H1 (cell line): ENCODE data around the gene SMIM35. TPM values are rescaled to one million over a fixed set of nuclear protein-coding genes. Genes with fewer than 3 reads are reported as not detected.

Experiments
- CTCF ChIA-PET: fragments of 300-600 bp; sonication (Branson Sonifier 250); formaldehyde crosslinking; loops from one replicate; lab custom pipeline; 2021; ENCODE audit not compliant: partially characterized antibody; lab: Charles Lee
- POLR2A ChIA-PET: fragments of 300-600 bp; sonication (Branson Sonifier 250); formaldehyde crosslinking; loops from one replicate; lab custom pipeline; 2021; ENCODE audit warnings: inconsistent platforms; ENCODE audit not compliant: partially characterized antibody; lab: Charles Lee
- DNase-seq, 2 experiments: peaks; one replicate each; pipeline versions ENCODE4 v3.0.0 to v3.0.0-alpha.2; 2010 to 2022; ENCODE audit warnings: low spot score in 2 of 2, low read depth in 1 of 2, mixed read lengths in 1 of 2
- FAIRE-seq: peaks from 2 replicates; lab custom pipeline; 2011; peaks lifted over from hg19 to GRCh38; lab: Jason Lieb, UNC
- H2AFZ ChIP-seq: 2 replicates; pipeline ENCODE4 v1.8.1; 2012; ENCODE audit warnings: low read length, inconsistent platforms
- H2AK5ac ChIP-seq: 2 replicates; pipeline ENCODE4 v1.6.1; 2013; ENCODE audit warnings: low read depth, low read length
- H2BK120ac ChIP-seq: replicated peaks from 2 replicates; pipeline ENCODE3; 2013; ENCODE audit warnings: low read depth, low read length, inconsistent platforms
- H2BK12ac ChIP-seq: 2 replicates; pipeline ENCODE4 v1.6.1; 2013; ENCODE audit warnings: low read depth, low read length
- H2BK15ac ChIP-seq: 2 replicates; pipeline ENCODE4 v1.6.1; 2013; ENCODE audit warnings: low read length
- H2BK20ac ChIP-seq: 2 replicates; pipeline ENCODE4 v1.6.1; 2013; ENCODE audit warnings: low read length
- H2BK5ac ChIP-seq: 2 replicates; pipeline ENCODE4 v1.6.1; 2013; ENCODE audit warnings: low read depth, low read length
- H3K14ac ChIP-seq: 2 replicates; pipeline ENCODE4 v1.6.1; 2013; ENCODE audit warnings: inconsistent platforms; ENCODE audit not compliant: insufficient read length
- H3K18ac ChIP-seq: 2 replicates; pipeline ENCODE4 v1.6.1; 2013; ENCODE audit warnings: low read length; ENCODE audit errors: extremely low read depth
- H3K23ac ChIP-seq: 2 replicates; pipeline ENCODE4 v1.6.1; 2013; ENCODE audit warnings: inconsistent platforms; ENCODE audit not compliant: insufficient read length
- H3K23me2 ChIP-seq: 2 replicates; pipeline ENCODE4 v1.6.1; 2013; ENCODE audit warnings: low read depth, low read length
- H3K27ac ChIP-seq: 2 replicates; pipeline ENCODE4 v1.6.1; 2011; ENCODE audit warnings: low read depth, low read length, inconsistent platforms
- H3K27me3 ChIP-seq, 4 experiments: replicated peaks in 1 of 4; 1 replicate in 1 of 4; 2 replicates in 3 of 4; pipeline versions ENCODE4 v1.6.1 to v1.8.1; 2011 to 2013; ENCODE audit warnings: low read length in 3 of 4, mild to moderate bottlenecking in 3 of 4, inconsistent platforms in 2 of 4, mixed read lengths in 2 of 4, moderate library complexity in 1 of 4; ENCODE audit not compliant: control insufficient read depth in 3 of 4, insufficient read depth in 3 of 4; ENCODE audit errors: extremely low read depth in 1 of 4
- H3K36me3 ChIP-seq, 4 experiments: 2 replicates each; pipeline versions ENCODE4 v1.6.1 to v1.8.1; 2011 to 2013; ENCODE audit warnings: mild to moderate bottlenecking in 4 of 4, low read length in 3 of 4, moderate library complexity in 2 of 4, control low read depth in 1 of 4, inconsistent platforms in 1 of 4; ENCODE audit not compliant: insufficient read depth in 4 of 4, control insufficient read depth in 2 of 4
- H3K4ac ChIP-seq: replicated peaks from 2 replicates; pipeline ENCODE3; 2013; ENCODE audit warnings: low read length, low read depth, mixed read lengths, inconsistent platforms; ENCODE audit not compliant: insufficient read length
- H3K4me1 ChIP-seq, 4 experiments: replicated peaks in 1 of 4; 1 replicate in 1 of 4; 2 replicates in 3 of 4; pipeline versions ENCODE4 v1.6.1 to v1.8.1; 2011 to 2013; ENCODE audit warnings: low read length in 3 of 4, inconsistent platforms in 2 of 4, mixed read lengths in 1 of 4; ENCODE audit not compliant: insufficient read depth in 4 of 4, control insufficient read depth in 3 of 4
- H3K4me2 ChIP-seq, 2 experiments: 2 replicates each; pipeline versions ENCODE4 v1.6.1 to v1.8.1; 2011 to 2013; ENCODE audit warnings: low read depth in 2 of 2, low read length in 2 of 2, control low read depth in 1 of 2, inconsistent platforms in 1 of 2, mild to moderate bottlenecking in 1 of 2; ENCODE audit not compliant: insufficient read depth in 1 of 2
- H3K4me3 ChIP-seq, 4 experiments: fragments of 200-600, 300-600 bp in 1 of 4; sonication (generic), shearing (Covaris generic), sonication (Bioruptor Twin) in 1 of 4; 2 replicates each; pipeline versions ENCODE4 v1.5.1 to v1.8.1; 2011 to 2016; ENCODE audit warnings: low read length in 4 of 4, low read depth in 3 of 4, control low read depth in 2 of 4, inconsistent platforms in 2 of 4, mild to moderate bottlenecking in 2 of 4, mixed read lengths in 1 of 4, moderate library complexity in 1 of 4; ENCODE audit not compliant: insufficient read depth in 2 of 4; ENCODE audit errors: extremely low read depth in 1 of 4
- H3K56ac ChIP-seq: replicated peaks from 2 replicates; pipeline ENCODE3; 2013; ENCODE audit warnings: low read depth, mild to moderate bottlenecking, mixed read lengths, low read length, inconsistent platforms; ENCODE audit not compliant: insufficient read length
- H3K79me1 ChIP-seq: 2 replicates; pipeline ENCODE4 v1.6.1; 2013; ENCODE audit warnings: low read depth, low read length, control low read depth
- H3K79me2 ChIP-seq, 2 experiments: 2 replicates each; pipeline versions ENCODE4 v1.6.1 to v1.8.1; 2012 to 2013; ENCODE audit warnings: low read length in 2 of 2, mild to moderate bottlenecking in 2 of 2, inconsistent platforms in 1 of 2; ENCODE audit not compliant: insufficient read depth in 2 of 2, control insufficient read depth in 1 of 2
- H3K9ac ChIP-seq, 4 experiments: replicated peaks in 1 of 4; 1 replicate in 1 of 4; 2 replicates in 3 of 4; pipeline versions ENCODE4 v1.6.1 to v1.8.1; 2011 to 2013; ENCODE audit warnings: low read depth in 3 of 4, low read length in 3 of 4, control low read depth in 2 of 4, mild to moderate bottlenecking in 2 of 4, moderate library complexity in 2 of 4, inconsistent platforms in 1 of 4; ENCODE audit errors: extremely low read depth in 1 of 4
- H3K9me3 ChIP-seq, 2 experiments: 2 replicates each; pipeline versions ENCODE4 v1.6.1 to v1.8.1; 2012 to 2013; ENCODE audit warnings: mild to moderate bottlenecking in 2 of 2, moderate library complexity in 2 of 2, control low read depth in 1 of 2, inconsistent platforms in 1 of 2, low read depth in 1 of 2, low read length in 1 of 2, mixed read lengths in 1 of 2; ENCODE audit not compliant: insufficient read depth in 2 of 2
- H4K20me1 ChIP-seq, 2 experiments: replicated peaks in 1 of 2; 2 replicates each; pipeline versions ENCODE3 to v1.8.1; 2011 to 2013; ENCODE audit warnings: inconsistent platforms in 2 of 2, low read length in 2 of 2, mild to moderate bottlenecking in 1 of 2; ENCODE audit not compliant: insufficient read depth in 2 of 2, control insufficient read depth in 1 of 2
- H4K5ac ChIP-seq: 2 replicates; pipeline ENCODE4 v1.6.1; 2013; ENCODE audit warnings: low read length, low read depth, mixed read lengths, inconsistent platforms; ENCODE audit not compliant: insufficient read length
- H4K8ac ChIP-seq: 2 replicates; pipeline ENCODE4 v1.8.0; 2013; ENCODE audit warnings: mild to moderate bottlenecking, moderate library complexity, low read length, inconsistent platforms; ENCODE audit not compliant: insufficient read depth; ENCODE audit errors: extremely low read depth
- H4K91ac ChIP-seq: replicated peaks from 2 replicates; pipeline ENCODE3; 2013; ENCODE audit warnings: low read length, mixed read lengths, inconsistent platforms; ENCODE audit not compliant: insufficient read length
- CBX8 ChIP-seq: fragments of 300-800, 300-1000 bp; sonication (generic); IDR thresholded peaks from 2 replicates; pipeline ENCODE4 v1.7.1; 2016; ENCODE audit warnings: low read depth, low read length, borderline replicate concordance
- CEBPB ChIP-seq: IDR thresholded peaks from 2 replicates; pipeline ENCODE4 v1.6.1; 2012; ENCODE audit warnings: low read depth, low read length
- CHD1 ChIP-seq: IDR thresholded peaks from 2 replicates; pipeline ENCODE4 v1.6.1; 2012; ENCODE audit warnings: low read depth, low read length, improper control_type of control experiment
- E2F6 ChIP-seq: IDR thresholded peaks from 2 replicates; pipeline ENCODE4 v1.6.1; 2012; ENCODE audit warnings: inconsistent platforms
- EP300 ChIP-seq, 2 experiments: IDR thresholded peaks; 1 replicate in 1 of 2; 2 replicates in 1 of 2; pipeline ENCODE4 v1.6.1; 2011 to 2012; ENCODE audit warnings: low read depth in 2 of 2, low read length in 2 of 2, mild to moderate bottlenecking in 2 of 2, borderline replicate concordance in 1 of 2, inconsistent platforms in 1 of 2, moderate library complexity in 1 of 2
- GTF2F1 ChIP-seq: IDR thresholded peaks from 2 replicates; pipeline ENCODE4 v1.6.1; 2012; ENCODE audit warnings: low read depth, low read length, improper control_type of control experiment, borderline replicate concordance
- HDAC6 ChIP-seq: IDR thresholded peaks from one replicate; pipeline ENCODE4 v1.7.1; 2012; ENCODE audit warnings: low read depth, mild to moderate bottlenecking, inconsistent platforms, low read length, moderate library complexity
- KDM5A ChIP-seq: fragments of 200-600 bp; IDR thresholded peaks from 2 replicates; pipeline ENCODE4 v1.7.1; 2012; ENCODE audit warnings: mild to moderate bottlenecking, low read length, inconsistent platforms, mixed read lengths
- POU5F1 ChIP-seq: IDR thresholded peaks from 2 replicates; pipeline ENCODE4 v1.6.1; 2011; ENCODE audit warnings: low read depth, mild to moderate bottlenecking, low read length, moderate library complexity
- RBBP5 ChIP-seq: IDR thresholded peaks from 2 replicates; pipeline ENCODE4 v1.7.1; 2012; ENCODE audit warnings: low read depth, mild to moderate bottlenecking, inconsistent platforms, low read length, moderate library complexity, borderline replicate concordance
- USF2 ChIP-seq: IDR thresholded peaks from 2 replicates; pipeline ENCODE4 v1.6.1; 2011; ENCODE audit warnings: low read length, improper control_type of control experiment
- WGBS, 2 experiments: shearing (Covaris generic) in 1 of 2; methylation state at CpG; one replicate each; pipeline versions ENCODE4 v1.1.6 to v1.1.7; 2013 to 2015; ENCODE audit warnings: low lambda C conversion rate in 2 of 2, mixed read lengths in 2 of 2, inconsistent platforms in 1 of 2, low coverage in 1 of 2, missing lambda C conversion rate in 1 of 2; ENCODE audit not compliant: insufficient replicate concordance in 2 of 2, insufficient coverage in 1 of 2, insufficient read length in 1 of 2; ENCODE audit errors: extremely low coverage in 1 of 2, missing lambda C conversion rate in 1 of 2; 5-methylcytosine and 5-hydroxymethylcytosine counted together
- polyA plus RNA-seq, 7 experiments: library from polyadenylated mRNA; depleted of rRNA in 3 of 7; stranded (reverse) in 5 of 7; unstranded in 2 of 7; fragments of >200 nt in 5 of 7; fragments of 200-250 nt in 2 of 7; gene quantifications; 1 replicate in 5 of 7; 2 replicates in 1 of 7; 4 replicates in 1 of 7; pipeline versions ENCODE4 v1.2.1 to v1.2.3, GENCODE V29; 2011 to 2013; ENCODE audit warnings: missing spikeins in 2 of 7, mixed read lengths in 2 of 7
- total RNA-seq: library from RNA; stranded (reverse); fragmentation: NEBNext Ultra II Directional; extraction: Animal tissue kit (Norgen Biotek cat#: 25700); gene quantifications from 2 replicates; pipeline ENCODE4 v1.2.1, GENCODE V29; 2021

The SMIM35 gene
- total and polyA plus RNA-seq, 2 of the 8 experiments (the other 6 are each of a cell fraction or from before 2014, with no cell fraction given): not detected

- Histone ChIP-seq H2AK5ac (no peak overlapping the region), H4K8ac (no peak overlapping the region), H3K27me3 (no peaks in the 10 kb centered on the region), H3K36me3 (no peaks in the 10 kb centered on the region), H3K56ac (no peak overlapping the region), H3K9ac (no peak overlapping the region), H4K5ac (no peak overlapping the region), H2BK12ac (no peak overlapping the region), H3K27ac (no peak overlapping the region), H3K9me3 (no peaks in the 10 kb centered on the region), H2BK15ac (no peak overlapping the region), H2BK20ac (no peak overlapping the region), H3K14ac (no peak overlapping the region), H2BK120ac (no peak overlapping the region), H3K18ac (no peak overlapping the region), H4K91ac (no peak overlapping the region), H3K79me2 (no peaks in the 10 kb centered on the region), H3K4ac (no peak overlapping the region), H4K20me1 (no peaks in the 10 kb centered on the region), H3K4me2 (no peak overlapping the region), H3K4me1 (peaks cover 0 to 2% (median 0%) of the 10 kb centered on the region in 4 experiments; a peak in 1 of 7 replicates), H3K23ac (no peak overlapping the region), H2AFZ (no peak overlapping the region), H3K4me3 (no peak overlapping the region), H3K23me2 (no peaks in the 10 kb centered on the region; the same call in 1 of the 2 replicates), H2BK5ac (no peak overlapping the region), H3K79me1 (no peaks in the 10 kb centered on the region)
- WGBS, 2 experiments: 91% methylated on average over 11 of the region's 11 CpGs; no CpG with 5 or more reads in 1 of the 2 experiments
- DNase-seq: no peak
- FAIRE-seq: no peak
- CTCF ChIA-PET: interaction anchor here (0.7 to 1.7 kb wide), 8 partner anchors 9 to 320 kb away, joined by 3 to 7 read pairs (median 3); no protein-coding TSS in a partner anchor
- POLR2A ChIA-PET: interaction anchor here (0.9 kb wide), 1 partner anchor 56 kb away, joined by 3 read pairs; no protein-coding TSS in a partner anchor
- TF ChIP-seq EP300 (IDR thresholded peaks at IDR 0.05; ENCODE audit: borderline replicate concordance in 1 of 2, low read depth in 2 of 2, low read length in 2 of 2) (no peak), E2F6 (no peak), CEBPB (no peak), GTF2F1 (no peak), KDM5A (no peak), CHD1 (no peak), USF2 (no peak), CBX8 (no peak), POU5F1 (no peak), HDAC6 (no peak), RBBP5 (no peak)
These were observed 42.1 kb upstream of the SMIM35 start for GRCh38 chr11:118128721-118129470.
